HG02678 (cell line): ENCODE results near the gene ZC3H8.
"Not testable (repeated sequence)": the region's sequence is repeated elsewhere in the genome, so short reads cannot be mapped to it uniquely, and the experiment has no call there.

ENCODE experiments used
- ATAC-seq: cut with Tn5 transposase; IDR thresholded peaks from one replicate; pipeline ENCODE4 v1.9.1; 2021; ENCODE audit warnings: mild to moderate bottlenecking, moderate library complexity; ENCODE audit not compliant: unreplicated experiment

ZC3H8 gene

GRCh38 chr2:112254466-112255240 lies at the start of gene ZC3H8:
Gene ZC3H8 (minus strand): TSS chr2:112255042. CDS start chr2:112254981, 61 bp downstream.
- ATAC-seq, result peak; percentile 94

GRCh38 chr2:112304298-112304941 lies 49.6 kb upstream of the ZC3H8 start:
- ATAC-seq, result no peak

GRCh38 chr2:112301973-112302372 lies 47.1 kb upstream of the ZC3H8 start:
- no peak for ATAC-seq

- ATAC-seq, result no peak
These were observed 46.3 kb upstream of the ZC3H8 start for GRCh38 chr2:112301171-112301584.

GRCh38 chr2:112296407-112296806 lies 41.6 kb upstream of the ZC3H8 start:
- no peak for ATAC-seq

GRCh38 chr2:112295407-112296078 lies 40.7 kb upstream of the ZC3H8 start:
- no peak for ATAC-seq

- no peak for ATAC-seq
These were observed 39.0 kb upstream of the ZC3H8 start for GRCh38 chr2:112293636-112294401.

GRCh38 chr2:112290648-112291047 lies 35.8 kb upstream of the ZC3H8 start:
- ATAC-seq, result no peak

- no peak for ATAC-seq
These were observed 35.2 kb upstream of the ZC3H8 start for GRCh38 chr2:112290088-112290487.

- ATAC-seq, result not testable (repeated sequence)
These were observed 28.7 kb upstream of the ZC3H8 start for GRCh38 chr2:112283535-112283934.

- not testable (repeated sequence) for ATAC-seq
These were observed 27.2 kb upstream of the ZC3H8 start for GRCh38 chr2:112282066-112282465.

GRCh38 chr2:112277596-112278220 lies 22.9 kb upstream of the ZC3H8 start:
- no peak for ATAC-seq

- no peak for ATAC-seq
These were observed 22.1 kb upstream of the ZC3H8 start for GRCh38 chr2:112276954-112277353.

- peak; percentile 50 for ATAC-seq
These were observed 21.3 kb upstream of the ZC3H8 start for GRCh38 chr2:112275887-112276773.

GRCh38 chr2:112275311-112275886 lies 20.6 kb upstream of the ZC3H8 start, which contains the start of gene ZC3H6:
Gene ZC3H6 (plus strand): TSS chr2:112275597. CDS start chr2:112275995, 398 bp downstream.
- peak; percentile 94 for ATAC-seq

GRCh38 chr2:112273349-112273748 lies 18.5 kb upstream of the ZC3H8 start:
- ATAC-seq, result no peak

GRCh38 chr2:112272669-112273068 lies 17.8 kb upstream of the ZC3H8 start:
- no peak for ATAC-seq

- ATAC-seq, result no peak
These were observed 13.7 kb upstream of the ZC3H8 start for GRCh38 chr2:112268547-112268946.

GRCh38 chr2:112262876-112263275 lies 8.0 kb upstream of the ZC3H8 start:
- ATAC-seq, result no peak
